Activated CD4-positive, CD25-positive, alpha-beta regulatory T cell treated with anti-CD3 and anti-CD28 coated beads, Interleukin-2, amount 50 U/mL, for 16 hours (primary cell): ENCODE measurements around the gene SLC17A9.
"Not testable (repeated sequence)": the region's sequence is repeated elsewhere in the genome, so short reads cannot be mapped to it uniquely, and the experiment has no call there.

Experiments
- DNase-seq: peaks from one replicate; pipeline ENCODE4 v3.0.0-alpha.2; 2020; ENCODE audit warnings: low read depth, low spot score

The SLC17A9 gene

DNA sequence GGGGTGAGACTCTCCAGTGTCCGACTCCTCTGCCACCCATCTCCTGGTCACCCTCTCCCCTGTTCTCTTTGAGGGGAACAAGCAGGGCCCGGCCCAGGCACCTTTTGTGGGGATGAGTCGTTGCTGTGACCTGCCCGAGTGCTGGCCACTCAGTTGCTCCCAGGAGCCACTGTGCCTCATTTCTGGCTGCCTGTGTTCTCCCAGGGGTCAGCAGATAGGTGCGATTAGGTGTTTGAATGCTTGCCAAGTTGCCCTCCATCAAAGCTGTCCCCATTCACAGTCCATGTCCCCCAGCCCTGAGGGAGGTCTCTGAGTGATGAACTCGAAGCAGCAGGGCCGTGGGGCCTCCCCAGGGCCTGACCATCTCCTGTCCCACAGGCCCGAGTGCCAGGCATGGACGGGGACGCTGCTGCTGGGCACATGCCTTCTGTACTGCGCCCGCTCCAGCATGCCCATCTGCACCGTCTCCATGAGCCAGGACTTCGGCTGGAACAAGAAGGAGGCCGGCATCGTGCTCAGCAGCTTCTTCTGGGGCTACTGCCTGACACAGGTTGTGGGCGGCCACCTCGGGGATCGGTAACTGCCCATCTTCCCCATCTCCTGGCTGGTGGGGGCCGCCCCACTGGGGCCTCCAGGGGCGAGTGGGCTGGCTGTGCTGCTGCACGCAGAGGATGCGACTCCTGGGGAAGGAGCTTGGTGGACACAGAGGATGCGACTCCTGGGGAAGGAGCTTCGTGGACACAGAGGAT is 4.1 kb downstream of the SLC17A9 start:
- DNase-seq: no peak

DNA sequence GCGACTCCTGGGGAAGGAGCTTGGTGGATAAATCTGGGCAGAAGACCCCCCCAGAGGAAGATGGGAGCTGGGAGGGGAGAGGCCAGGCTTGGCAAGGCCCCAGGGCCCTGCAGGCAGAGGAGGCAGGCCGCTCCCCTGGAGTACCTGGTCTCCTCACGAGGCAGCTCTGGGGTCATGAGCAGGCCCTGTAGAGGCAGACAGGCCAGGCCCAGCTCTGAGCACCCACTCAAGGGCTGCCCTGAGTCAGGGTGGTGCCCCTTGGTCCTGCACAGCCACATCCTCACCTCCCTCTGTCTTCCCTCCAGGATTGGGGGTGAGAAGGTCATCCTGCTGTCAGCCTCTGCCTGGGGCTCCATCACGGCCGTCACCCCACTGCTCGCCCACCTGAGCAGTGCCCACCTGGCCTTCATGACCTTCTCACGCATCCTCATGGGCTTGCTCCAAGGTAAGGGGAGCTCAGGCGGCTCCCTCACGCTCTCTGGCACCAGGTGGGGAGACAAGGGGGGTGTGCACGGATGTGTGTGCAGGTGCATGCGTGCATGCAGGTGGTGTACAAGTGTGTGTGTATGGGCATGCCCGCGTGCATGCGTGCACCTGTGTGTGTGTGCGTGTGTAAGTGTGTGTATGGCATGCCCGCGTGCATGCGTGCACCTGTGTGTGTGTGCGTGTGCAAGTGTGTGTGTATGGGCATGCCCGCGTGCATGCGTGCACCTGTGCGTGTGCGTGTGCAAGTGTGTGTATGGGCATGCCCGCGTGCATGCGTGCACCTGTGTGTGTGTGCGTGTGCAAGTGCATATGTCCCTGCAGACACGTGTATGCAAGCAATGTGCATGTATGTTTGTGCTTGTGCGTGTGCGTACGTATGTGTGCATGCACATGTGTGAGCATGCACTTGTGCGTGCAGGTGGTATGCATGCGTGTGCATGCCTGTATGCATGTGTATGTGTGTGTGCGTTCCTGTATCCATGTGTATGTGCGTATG is 4.9 kb downstream of the SLC17A9 start:
- no peak for DNase-seq

DNA sequence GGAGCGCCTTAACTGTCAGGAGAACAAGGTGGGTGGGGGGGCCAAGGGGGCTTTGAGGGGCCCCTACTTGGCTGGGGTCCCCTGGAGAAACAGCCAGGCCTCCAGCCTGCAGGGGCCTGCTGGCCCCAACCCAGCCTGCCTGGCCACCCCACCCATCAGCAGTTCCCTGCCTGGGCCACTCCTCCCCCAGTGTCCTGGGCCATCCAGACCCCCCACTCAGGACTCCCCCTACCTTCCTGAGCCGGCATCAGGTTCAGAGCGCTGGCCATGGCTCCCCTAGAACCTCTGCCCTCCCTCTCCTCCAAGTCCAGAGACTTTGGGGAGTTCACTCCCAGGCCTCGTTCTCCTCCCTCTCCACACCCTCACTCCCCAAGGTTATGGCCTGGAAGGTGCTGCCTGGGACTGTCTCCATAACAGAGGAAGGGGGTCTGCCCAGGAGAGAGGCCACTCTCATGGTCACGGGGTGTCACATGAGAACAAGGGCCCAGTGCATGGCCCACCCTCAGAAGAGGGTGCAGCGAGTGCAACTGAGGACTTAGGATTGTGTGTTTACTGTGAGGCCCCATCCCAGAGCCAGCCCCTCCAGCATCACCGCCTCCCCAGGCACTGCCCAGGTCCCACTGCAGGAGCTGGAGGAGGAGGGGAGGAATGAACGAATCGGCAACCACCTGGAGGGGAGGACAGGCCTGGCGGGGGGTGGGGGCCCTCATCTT is 6.0 kb downstream of the SLC17A9 start:
- no peak for DNase-seq

DNA sequence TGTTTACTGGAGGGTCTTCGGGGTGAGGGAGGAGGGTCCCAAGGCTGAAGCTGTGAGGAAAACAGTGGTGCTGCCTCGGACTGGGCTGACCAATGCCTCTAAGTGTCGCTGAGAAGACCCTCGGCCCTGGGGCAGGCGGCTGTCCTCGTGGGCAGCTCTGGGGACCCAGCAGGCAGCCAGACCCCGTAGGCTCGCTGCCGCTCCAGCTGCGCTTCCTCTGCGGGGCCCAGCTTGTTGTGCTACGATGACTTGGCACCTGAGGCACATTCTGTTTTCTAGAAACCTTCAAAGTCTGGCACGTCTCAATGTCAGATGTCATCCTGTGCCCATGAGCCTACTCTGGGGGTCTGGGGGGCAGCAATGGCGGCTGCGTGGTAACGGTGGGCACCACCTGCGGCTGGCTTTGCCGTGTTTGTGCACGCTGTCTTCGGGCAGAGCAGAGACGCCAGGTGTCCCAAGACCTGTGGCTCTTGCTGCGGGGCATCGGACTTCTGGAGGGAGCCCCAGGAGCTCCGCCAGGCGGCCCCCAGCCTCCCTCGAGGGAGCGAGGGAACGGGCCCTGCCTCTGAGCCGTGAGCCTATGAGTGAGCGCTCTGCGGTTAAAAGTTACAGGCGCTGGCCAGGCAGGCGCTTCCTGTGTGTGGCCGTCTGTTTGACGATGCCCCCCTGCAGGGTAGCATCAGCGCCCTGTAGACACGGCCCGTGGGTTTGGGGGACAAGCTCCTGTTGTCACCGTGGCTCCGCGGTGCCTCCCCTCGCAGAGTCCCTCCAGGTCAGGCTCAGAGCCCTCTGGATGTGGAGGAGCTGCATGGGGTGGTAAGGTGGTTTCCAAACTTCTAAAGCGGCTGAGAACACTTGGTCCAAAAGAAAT is 6.8 kb downstream of the SLC17A9 start:
- no peak for DNase-seq

DNA sequence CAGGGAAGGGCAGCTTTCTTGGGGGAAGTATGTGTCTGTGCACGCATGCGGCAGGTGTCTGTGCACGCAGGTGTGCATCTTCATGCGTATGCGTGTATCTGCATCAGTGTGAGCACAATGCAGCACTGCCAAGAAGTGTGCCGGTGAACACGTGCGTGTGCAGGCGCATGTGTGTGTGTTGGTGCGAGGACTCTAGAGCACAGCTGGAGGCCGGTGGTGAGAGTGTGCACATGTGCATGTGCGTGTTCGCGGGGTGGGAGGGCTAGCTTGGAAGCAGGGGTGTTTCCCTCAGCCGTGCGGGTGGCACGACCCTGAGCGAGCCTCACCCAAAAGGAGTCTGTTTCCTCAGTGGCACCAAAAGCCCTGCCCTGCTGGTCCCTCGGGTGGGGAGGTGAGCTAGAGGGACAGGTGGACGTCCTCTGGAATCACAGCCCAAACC is 7.5 kb downstream of the SLC17A9 start:
- DNase-seq: no peak

DNA sequence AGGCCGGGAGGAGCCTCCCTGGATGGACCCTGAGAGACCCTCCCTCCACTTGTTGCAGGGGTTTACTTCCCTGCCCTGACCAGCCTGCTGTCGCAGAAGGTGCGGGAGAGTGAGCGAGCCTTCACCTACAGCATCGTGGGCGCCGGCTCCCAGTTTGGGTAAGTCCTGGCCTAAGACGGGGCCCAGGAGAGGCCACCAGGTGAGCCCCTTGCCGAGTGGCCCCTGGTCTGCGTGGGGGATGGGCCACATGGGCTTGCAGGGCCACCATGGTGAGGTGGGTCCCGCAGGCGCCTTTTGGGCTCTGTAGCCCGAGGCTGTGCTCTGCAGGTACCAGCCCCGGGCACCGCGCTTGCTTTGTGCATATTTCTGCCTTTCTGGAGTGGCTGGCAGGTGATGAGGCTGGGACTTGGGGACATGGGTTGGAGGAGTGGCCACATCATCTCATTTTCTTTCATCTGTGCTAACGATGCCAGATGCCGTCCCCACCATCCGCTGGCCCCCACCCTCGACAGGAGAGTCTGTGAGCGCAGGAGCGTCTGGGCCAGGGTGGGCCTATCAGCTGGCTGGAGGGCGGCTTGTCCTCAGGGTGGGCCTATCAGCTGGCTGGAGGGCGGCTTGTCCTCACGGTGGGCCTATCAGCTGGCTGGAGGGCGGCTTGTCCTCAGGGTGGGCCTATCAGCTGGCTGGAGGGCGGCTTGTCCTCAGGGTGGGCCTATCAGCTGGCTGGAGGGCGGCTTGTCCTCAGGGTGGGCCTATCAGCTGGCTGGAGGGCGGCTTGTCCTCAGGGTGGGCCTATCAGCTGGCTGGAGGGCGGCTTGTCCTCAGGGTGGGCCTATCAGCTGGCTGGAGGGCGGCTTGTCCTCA is 8.2 kb downstream of the SLC17A9 start:
- not testable (repeated sequence) for DNase-seq

DNA sequence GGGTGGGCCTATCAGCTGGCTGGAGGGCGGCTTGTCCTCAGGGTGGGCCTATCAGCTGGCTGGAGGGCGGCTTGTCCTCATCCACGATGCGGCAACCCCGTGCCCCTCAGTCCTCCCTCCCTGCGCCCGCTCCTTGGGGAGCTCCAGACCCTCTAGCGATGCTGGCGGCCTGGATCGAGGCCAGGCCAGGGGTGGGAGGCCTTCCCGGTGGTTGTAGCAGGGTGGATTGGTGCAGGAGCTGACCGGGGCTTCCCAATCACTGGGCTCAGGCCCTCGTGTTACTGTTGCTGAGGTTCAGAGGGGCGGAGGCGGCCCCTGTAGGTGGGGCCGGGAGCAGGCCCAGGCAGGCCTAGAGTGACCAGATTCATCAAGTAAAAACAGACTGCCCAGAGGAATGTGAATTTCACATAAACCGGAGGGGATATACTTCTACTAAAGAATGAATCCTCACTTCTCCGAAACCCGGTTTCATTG is 8.8 kb downstream of the SLC17A9 start:
- no peak for DNase-seq

DNA sequence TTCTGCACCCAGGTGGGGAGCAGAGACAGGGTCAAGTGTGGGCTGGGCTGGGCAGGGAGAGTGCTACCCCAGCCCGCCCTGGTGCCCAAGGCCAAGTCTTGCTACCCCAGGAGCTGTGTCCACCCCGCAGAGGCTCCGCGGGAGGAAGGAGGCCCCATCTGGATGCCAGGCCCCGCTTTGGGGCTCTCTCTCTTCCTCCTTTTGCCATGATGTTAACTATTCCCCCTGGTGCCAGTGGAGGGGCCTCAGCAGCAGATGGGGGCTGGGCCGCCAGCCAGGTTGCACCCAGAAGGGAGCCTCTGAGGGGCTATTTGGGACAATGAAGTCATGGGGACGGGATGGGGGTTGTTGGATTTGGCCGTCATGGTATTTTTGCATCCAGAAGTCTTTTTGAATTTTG is 9.3 kb downstream of the SLC17A9 start:
- DNase-seq: no peak

DNA sequence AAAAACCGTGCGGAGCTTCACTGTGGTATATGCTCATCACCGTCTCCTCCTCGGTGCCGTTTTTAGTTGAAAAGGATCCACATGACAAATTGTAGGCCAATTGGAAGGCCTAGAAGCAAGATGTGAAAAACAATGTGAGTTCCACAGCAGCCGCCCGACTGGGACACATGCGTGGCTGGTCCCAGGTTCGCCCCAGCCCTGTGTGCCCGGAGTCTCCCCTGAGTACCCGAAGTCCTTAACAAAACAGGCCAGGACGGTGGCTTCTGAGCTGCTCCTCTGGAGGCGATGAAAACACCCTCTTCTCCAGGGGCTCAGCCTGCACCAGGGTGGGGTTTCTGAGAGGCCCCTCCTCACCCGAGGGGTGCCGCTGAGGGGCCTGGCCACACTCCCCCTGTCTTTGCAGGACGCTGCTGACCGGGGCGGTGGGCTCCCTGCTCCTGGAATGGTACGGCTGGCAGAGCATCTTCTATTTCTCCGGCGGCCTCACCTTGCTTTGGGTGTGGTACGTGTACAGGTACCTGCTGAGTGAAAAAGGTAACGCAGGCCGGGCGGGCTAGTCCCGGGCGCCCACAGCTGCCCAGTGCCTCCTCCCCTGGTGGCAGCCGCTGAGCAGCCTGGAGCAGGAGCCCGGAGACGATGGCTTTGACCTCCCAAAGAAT is 9.8 kb downstream of the SLC17A9 start:
- no peak for DNase-seq

DNA sequence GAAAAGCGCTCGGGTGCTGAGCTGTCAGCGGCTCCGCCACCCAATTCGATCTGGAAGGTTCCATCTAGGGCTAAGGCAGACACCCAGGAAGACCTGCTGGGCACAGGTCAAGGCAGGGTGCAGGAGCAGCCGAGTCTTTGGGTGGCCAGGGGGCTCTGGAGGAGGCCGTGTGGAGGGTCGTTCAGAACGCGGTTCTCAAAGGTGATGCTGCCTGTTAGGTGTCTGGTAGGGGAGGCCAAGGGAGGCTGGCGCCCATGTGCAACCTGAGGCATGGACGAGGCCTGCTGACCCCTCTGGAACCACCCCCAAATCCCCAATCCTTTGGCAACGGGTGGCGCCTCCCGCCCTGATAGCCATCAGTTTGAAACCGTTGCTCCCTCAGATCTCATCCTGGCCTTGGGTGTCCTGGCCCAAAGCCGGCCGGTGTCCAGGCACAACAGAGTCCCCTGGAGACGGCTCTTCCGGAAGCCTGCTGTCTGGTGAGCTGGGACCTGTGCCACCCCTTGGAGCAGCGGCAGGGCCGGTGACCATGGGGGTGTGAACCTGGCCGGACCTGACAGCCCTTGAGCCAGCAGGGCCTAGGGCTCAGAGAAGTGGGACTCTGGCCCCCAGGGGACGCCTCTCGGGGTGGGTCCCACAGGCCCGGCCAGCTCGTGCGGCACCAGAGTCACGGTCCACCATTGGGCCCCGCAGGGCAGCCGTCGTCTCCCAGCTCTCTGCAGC is 10.5 kb downstream of the SLC17A9 start:
- no peak for DNase-seq

DNA sequence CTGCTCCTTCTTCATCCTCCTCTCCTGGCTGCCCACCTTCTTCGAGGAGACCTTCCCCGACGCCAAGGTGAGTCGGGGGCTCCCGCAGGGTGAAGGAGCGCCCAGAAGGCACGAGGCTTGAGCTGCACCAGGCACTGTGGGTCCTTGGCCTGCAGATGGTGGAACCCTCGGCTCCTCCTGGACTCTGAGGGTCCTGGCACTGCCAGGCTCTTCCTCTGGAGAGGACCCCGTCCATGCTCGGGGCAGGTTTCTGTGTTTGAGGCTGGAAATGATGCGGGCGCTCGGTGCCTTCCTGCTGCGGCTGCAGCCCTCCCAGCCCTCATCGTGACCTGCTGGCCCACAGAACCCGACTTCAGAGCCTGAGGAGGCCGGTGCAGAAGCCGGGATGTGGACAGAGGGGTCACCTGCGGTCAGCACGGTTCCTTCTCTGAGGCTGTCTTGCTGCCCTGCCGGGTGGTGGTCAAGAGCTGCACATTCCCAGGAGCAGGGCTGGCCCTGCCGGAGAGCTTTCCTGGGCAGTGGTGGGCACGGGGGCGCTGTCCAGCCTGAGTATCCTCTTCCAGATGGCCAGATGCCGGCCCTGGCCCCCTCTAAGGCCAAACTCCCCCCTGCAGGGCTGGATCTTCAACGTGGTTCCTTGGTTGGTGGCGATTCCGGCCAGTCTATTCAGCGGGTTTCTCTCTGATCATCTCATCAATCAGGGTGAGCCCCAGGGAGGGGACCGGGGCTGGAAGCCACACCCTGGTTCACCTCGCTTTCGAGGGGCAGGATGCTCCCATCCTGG is 11.3 kb downstream of the SLC17A9 start:
- DNase-seq: no peak

DNA sequence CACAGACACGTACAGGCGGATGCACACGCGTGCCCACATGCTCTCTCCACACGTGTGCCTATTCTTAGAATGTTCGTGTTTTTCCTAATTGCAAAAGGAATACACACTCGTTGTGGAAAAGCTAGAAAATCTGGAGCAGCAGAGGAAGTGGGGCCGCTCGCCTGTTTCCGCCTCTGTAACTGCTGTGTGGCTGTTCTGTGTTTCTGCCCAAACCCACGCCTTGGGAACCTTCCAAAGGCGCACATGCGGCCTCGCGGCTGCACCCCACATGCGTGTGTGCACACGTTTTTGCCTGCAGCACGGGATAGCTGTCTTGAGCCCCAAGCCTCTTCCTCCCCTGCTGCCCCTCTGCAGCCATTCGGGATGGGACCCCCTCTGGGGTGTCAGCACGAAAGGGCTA is 12.2 kb downstream of the SLC17A9 start:
- no peak for DNase-seq

DNA sequence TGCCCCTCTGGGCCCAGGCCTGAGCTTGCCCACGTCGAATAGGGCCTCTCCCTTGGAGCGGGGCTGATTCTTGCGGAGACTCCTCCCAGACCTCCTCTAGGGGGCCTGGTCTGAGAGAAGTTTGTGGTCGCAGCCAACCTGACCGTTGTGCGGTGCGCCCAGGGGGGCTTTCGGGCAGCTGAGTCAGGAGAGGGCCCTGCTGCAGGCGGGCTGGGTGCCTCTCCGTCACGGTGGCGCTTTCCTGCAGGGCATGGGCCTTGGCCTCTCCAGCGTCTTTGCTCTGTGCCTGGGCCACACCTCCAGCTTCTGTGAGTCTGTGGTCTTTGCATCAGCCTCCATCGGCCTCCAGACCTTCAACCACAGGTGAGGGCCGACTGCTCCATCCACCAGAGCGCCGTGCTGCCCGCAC is 12.9 kb downstream of the SLC17A9 start:
- no peak for DNase-seq

DNA sequence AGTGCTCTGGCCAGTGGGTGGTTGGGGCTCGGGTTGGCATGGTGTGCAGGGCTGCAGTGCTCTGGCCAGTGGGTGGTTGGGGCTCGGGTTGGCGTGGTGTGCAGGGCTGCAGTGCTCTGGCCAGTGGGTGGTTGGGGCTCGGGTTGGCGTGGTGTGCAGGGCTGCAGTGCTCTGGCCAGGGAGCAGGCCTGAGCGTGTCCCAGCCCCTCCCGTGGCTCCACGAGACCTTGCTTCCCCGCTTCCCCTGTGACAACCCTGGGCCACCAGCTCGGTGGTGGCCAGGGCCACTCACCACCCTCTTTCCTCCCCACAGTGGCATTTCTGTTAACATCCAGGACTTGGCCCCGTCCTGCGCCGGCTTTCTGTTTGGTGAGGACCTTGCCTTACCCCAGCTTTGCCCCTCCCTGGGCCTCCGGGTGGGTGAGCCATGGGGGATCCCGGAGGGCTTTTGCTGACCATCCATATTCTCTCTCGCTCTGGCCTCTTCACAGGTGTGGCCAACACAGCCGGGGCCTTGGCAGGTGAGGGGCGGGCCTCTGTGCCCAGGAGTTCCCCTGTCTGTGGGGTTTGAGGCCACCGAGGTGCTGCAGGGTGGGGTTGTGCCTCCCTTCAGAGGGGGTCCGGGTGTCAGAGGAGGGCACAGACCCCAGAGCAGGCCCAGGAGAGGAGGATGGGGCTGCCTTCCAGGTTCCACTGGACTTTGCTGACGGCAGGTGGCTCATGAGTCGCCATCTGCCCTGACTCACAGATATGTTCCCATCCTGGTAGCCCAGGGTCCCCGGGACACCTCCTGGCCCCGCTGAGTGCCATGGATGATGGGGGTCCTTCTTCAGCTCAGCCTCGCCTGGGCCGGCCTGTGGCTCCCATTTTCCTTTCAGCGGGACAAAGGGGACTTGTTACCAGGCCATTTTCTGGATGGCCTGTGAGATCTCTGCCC is 14.0 kb downstream of the SLC17A9 start:
- no peak for DNase-seq

DNA sequence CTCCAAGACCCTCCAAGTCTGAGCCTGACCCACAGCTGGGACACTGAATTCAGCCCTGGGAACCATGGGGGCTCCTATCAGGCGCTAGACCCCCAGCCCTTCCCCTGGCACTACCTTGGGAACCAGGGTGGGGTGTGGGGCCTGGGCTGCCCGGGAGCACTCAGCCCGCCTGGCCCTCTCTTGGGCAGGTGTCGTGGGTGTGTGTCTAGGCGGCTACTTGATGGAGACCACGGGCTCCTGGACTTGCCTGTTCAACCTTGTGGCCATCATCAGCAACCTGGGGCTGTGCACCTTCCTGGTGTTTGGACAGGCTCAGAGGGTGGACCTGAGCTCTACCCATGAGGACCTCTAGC is 14.6 kb downstream of the SLC17A9 start:
- no peak for DNase-seq

DNA sequence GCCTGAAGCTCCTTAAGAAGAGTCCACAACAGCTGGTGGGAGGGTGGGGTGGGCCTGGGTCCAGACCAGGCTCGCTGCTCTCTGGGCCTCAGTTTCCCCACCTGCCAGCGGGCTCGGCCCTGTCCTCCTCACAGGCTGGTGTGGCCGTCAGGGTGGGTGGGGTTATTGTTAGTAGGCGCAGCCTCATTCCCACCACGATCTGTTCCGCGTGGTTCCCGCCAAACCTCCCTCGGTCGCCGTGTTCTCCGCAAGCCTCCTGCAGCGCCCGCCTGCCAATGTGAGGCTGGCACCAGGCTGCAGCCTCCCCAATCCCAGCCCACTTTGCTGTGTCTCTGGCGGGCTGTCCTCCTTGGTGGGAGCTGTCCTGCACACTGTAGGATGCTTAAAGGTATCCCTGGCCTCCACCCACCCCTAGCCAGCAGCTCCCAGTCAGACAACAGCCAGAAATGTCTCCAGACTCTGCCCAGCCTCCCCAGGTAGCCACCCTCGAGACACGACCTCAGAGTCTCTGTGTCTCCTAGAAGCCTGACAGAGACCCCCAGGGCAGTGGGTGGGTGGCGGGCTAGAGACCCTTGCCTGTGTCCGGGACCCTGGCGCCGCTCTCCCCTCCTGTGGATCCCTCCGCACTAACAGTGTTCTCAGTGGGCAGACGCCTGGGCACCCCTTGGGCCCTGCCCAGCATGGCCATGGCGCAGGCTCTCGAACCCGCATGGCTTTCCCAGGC is 15.3 kb downstream of the SLC17A9 start:
- no peak for DNase-seq
